ENCODE results near the gene SAMD8. TPM values are rescaled to one million over a fixed set of nuclear protein-coding genes. Genes with fewer than 3 reads are reported as not detected.
"Not testable (repeated sequence)": the region's sequence is repeated elsewhere in the genome, so short reads cannot be mapped to it uniquely, and the experiment has no call there.

SAMD8 gene
- total RNA-seq, 1 donor from 2014 or later = 14.3 TPM

- intact Hi-C loops (cut with micrococcal nuclease) = no loop called here
These were observed 99.7 kb downstream of the SAMD8 start for GRCh38 chr10:75211007-75211691.

- intact Hi-C loops (cut with micrococcal nuclease) = no loop called here
These were observed 100.9 kb downstream of the SAMD8 start for GRCh38 chr10:75212343-75212742.

- intact Hi-C loops (cut with micrococcal nuclease) = no loop called here
These were observed 108.8 kb downstream of the SAMD8 start for GRCh38 chr10:75220274-75220673.

- intact Hi-C loops (cut with micrococcal nuclease) = not testable (repeated sequence)
These were observed 110.0 kb downstream of the SAMD8 start for GRCh38 chr10:75221492-75221891.

DNA sequence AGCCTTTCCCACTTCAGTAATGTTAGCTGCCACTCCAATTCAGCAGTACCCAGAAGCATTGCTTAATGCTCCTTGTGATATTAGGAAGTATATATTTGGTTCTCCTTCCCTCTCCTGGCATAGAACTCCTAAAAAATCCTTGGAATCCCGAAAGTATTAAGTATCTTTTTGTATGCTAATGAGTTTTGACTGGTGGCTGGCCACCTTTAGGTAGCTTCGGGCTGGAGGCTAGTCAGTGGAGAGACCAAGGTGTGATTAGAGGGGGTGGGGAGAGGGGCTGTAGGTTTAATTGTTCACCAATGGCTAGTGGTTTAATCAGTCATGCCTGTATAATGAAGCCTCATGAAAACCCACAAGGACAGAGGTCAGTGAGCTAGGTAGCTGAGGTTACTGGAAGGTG, 112.1 kb downstream of the SAMD8 start:
- intact Hi-C loops (cut with micrococcal nuclease) = no loop called here

GRCh38 chr10:75226095-75226494, 114.6 kb downstream of the SAMD8 start:
- intact Hi-C loops (cut with micrococcal nuclease) = no loop called here

GRCh38 chr10:75226656-75227055, 115.2 kb downstream of the SAMD8 start:
- intact Hi-C loops (cut with micrococcal nuclease) = no loop called here

DNA sequence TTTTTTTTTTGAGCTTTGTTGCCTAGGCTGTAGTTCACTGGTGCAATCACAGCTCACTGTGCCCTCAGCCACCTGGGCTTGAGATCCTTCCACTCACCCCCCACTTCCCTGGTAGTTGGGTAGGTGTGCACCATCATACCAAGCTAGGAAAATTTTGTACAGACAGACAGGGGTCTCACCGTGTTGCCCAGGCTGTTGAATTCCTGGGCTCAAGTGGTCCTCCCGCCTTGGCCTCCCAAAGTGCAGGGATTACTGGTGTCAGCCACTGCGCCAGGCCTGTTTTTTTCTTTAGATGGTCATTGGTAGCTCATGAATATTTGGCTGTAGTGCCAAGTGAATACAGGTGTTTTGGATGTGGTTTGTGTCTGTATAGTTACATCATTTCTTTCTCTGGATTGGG, 116.8 kb downstream of the SAMD8 start:
- intact Hi-C loops (cut with micrococcal nuclease) = no loop called here

DNA sequence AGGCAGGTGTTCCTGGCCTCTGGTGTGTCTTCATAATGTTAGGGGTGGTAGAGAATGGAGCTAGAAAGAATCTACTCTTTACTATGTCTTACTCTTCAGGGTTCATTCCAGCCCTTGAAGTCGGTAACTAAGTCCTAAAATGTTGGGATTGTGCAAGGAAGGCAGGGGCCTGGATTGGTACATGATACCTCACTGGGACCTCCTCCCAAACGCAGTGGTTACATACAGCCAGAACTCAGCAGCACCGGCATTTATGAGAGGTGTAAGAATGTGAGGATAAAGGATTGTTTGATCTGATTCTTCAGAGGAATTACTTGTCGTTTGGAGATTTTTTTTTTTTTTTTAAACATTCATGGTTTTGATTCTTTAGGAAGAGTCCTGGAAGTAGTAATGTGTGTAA, 117.4 kb downstream of the SAMD8 start:
- intact Hi-C loops (cut with micrococcal nuclease) = no loop called here

GRCh38 chr10:75229971-75230370, 118.5 kb downstream of the SAMD8 start:
- intact Hi-C loops (cut with micrococcal nuclease) = loop anchor here (1.0 to 10.0 kb wide), 8 partner anchors 20 to 1985 kb away; partner anchors contain the start of genes ADK, DNAJC9, VCL and VDAC2

DNA sequence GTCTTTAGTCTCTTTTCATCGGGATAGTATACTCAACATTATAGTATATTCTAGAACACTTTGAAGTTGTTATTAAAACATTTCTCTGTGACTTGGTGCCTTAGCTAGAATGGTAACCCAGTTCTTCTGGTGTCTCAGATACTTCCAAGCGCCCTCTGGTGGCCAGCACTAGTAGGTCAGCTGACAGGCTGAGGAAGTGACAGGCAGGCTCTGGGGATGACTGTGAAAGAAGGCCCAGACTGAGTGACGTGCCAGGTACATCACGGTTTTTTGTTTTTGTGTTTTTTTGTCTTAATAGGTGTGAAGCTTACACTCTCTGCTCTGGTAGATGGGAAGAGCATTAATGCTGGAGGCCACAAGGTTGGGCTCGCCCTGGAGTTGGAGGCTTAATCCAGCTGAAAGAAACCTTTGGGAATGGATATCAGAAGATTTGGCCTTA, 119.2 kb downstream of the SAMD8 start:
- intact Hi-C loops (cut with micrococcal nuclease) = loop anchor here (1.0 to 10.0 kb wide), 8 partner anchors 20 to 1986 kb away; partner anchors contain the start of genes ADK, DNAJC9, VCL and VDAC2

Other genes starting within 250 kb of the SAMD8 start
- gene VDAC2, start 99.1 kb downstream of the SAMD8 start, total RNA-seq = 135 and 140 TPM in 2 replicates
- 21.1 and 24.0 TPM in 2 replicates for gene COMTD1, start 124.3 kb downstream of the SAMD8 start, total RNA-seq

Measured in T-helper 1 cell treated with Interleukin-12 subunit alpha and Interleukin-12 subunit beta and Interleukin-4 antibody, amounts not matched to agents 30 ng/mL and 1 ng/mL, for 36 hours (primary cell).